LoVo (cell line): ENCODE data around the gene PDZD2.
"Not testable (repeated sequence)": the region's sequence is repeated elsewhere in the genome, so short reads cannot be mapped to it uniquely, and the experiment has no call there.

Source experiments
- DNase-seq: peaks from one replicate; pipeline ENCODE4 v3.0.0-alpha.2; 2016; ENCODE audit warnings: low spot score

The PDZD2 gene

GRCh38 chr5:31638748-31639418 lies at the start of gene PDZD2:
Gene PDZD2, plus strand, starts transcription at chr5:31639131.
- DNase-seq = peak; percentile 86

GRCh38 chr5:31593665-31594064 lies 45.3 kb upstream of the PDZD2 start:
- DNase-seq = no peak

- no peak for DNase-seq
Observed at GRCh38 chr5:31596354-31596753, 42.6 kb upstream of the PDZD2 start.

GRCh38 chr5:31598640-31599611 lies 40.0 kb upstream of the PDZD2 start:
- no peak for DNase-seq

GRCh38 chr5:31602305-31602704 lies 36.6 kb upstream of the PDZD2 start:
- not testable (repeated sequence) for DNase-seq

- DNase-seq = no peak
Observed at GRCh38 chr5:31604240-31604639, 34.7 kb upstream of the PDZD2 start.

GRCh38 chr5:31604644-31605043 lies 34.3 kb upstream of the PDZD2 start:
- DNase-seq = no peak

GRCh38 chr5:31605920-31606319 lies 33.0 kb upstream of the PDZD2 start:
- no peak for DNase-seq

GRCh38 chr5:31607546-31607945 lies 31.4 kb upstream of the PDZD2 start:
- DNase-seq = no peak

GRCh38 chr5:31611002-31611401 lies 27.9 kb upstream of the PDZD2 start:
- DNase-seq = no peak

- DNase-seq = no peak
Observed at GRCh38 chr5:31613651-31614050, 25.3 kb upstream of the PDZD2 start.

GRCh38 chr5:31614151-31615020 lies 24.5 kb upstream of the PDZD2 start:
- DNase-seq = no peak

- DNase-seq = no peak
Observed at GRCh38 chr5:31617867-31618266, 21.1 kb upstream of the PDZD2 start.

GRCh38 chr5:31620026-31620425 lies 18.9 kb upstream of the PDZD2 start:
- DNase-seq = no peak

- DNase-seq = no peak
Observed at GRCh38 chr5:31623249-31623648, 15.7 kb upstream of the PDZD2 start.

- DNase-seq = no peak
Observed at GRCh38 chr5:31625394-31625793, 13.5 kb upstream of the PDZD2 start.

GRCh38 chr5:31626156-31626555 lies 12.8 kb upstream of the PDZD2 start:
- peak; percentile 30 for DNase-seq

GRCh38 chr5:31626604-31627234 lies 12.2 kb upstream of the PDZD2 start:
- no peak for DNase-seq

GRCh38 chr5:31630931-31631330 lies 8.0 kb upstream of the PDZD2 start:
- no peak for DNase-seq

GRCh38 chr5:31632460-31632859 lies 6.5 kb upstream of the PDZD2 start:
- no peak for DNase-seq

GRCh38 chr5:31635446-31635845 lies 3.5 kb upstream of the PDZD2 start:
- DNase-seq = no peak

GRCh38 chr5:31637851-31638250 lies 1.1 kb upstream of the PDZD2 start:
- DNase-seq = no peak
